Measurements from ENCODE around the gene HENMT1. TPM values are rescaled to one million over a fixed set of nuclear protein-coding genes. Genes with fewer than 3 reads are reported as not detected.
"Not testable (repeated sequence)": the region's sequence is repeated elsewhere in the genome, so short reads cannot be mapped to it uniquely, and the experiment has no call there.

Gene HENMT1
- total RNA-seq, 2 donors from 2014 or later: 9.2 to 10.3 TPM

DNA sequence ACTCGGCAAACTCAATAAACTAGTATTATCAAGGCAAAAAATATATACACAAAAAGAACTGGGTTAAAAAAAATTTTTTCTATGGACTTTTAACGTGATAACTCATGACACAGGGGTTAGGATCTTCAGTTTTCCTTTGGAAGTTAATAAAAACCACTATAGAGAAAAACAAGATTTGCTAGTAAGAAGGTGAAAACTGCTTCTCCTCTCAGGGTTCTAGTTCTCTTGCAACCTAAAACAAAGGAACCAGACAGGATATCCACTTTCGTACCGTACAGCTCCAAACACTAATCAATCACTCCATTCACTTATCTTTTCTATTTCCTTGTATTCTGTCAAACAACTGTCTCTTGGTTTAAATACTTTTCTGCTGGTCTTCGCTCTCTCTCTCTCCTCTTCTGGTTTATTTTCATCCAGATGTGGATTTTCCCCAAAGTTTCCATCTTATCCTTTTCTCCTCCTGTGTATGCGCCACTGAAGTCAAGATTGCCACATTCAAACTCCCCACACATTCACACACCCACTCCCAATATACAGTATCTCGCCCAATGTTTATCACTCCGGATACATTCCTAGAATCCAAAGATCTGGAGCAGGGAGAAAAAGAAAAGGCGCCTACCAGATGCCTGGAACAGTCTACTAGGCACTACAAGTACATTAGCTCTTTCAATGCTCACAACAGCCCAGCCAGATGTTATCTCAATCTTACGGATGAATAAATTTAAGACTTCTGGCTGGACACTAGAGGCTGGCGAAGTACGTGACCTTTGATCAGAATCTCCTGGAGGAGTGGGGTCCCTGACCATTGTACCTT lies 30.4 kb upstream of the HENMT1 start:
- no peaks in the 10 kb centered on the region for H3K9me3 ChIP-seq (ENCODE audit: control insufficient read depth, low read length, poor library complexity, severe bottlenecking)
- Mint-ChIP-seq H3K4me3 (peak overlapping the region; percentile 98), H3K27ac (peak overlapping the region; percentile 99), H3K27me3 (no peaks in the 10 kb centered on the region), H3K4me1 (peaks cover 30% of the 10 kb centered on the region), H3K36me3 (ENCODE audit: low read depth) (peaks cover 6% of the 10 kb centered on the region)
- ATAC-seq: no peak
- DNase-seq: no peak

GRCh38 chr1:108686614-108687313 lies 25.9 kb upstream of the HENMT1 start:
- Mint-ChIP-seq H3K4me3 (no peak overlapping the region), H3K4me1 (peaks cover 16% of the 10 kb centered on the region), H3K27me3 (no peaks in the 10 kb centered on the region), H3K36me3 (ENCODE audit: low read depth) (peaks cover 2% of the 10 kb centered on the region), H3K27ac (no peak overlapping the region)
- no peaks in the 10 kb centered on the region for H3K9me3 ChIP-seq (ENCODE audit: control insufficient read depth, low read length, poor library complexity, severe bottlenecking)
- no peak for ATAC-seq
- no peak for DNase-seq

DNA sequence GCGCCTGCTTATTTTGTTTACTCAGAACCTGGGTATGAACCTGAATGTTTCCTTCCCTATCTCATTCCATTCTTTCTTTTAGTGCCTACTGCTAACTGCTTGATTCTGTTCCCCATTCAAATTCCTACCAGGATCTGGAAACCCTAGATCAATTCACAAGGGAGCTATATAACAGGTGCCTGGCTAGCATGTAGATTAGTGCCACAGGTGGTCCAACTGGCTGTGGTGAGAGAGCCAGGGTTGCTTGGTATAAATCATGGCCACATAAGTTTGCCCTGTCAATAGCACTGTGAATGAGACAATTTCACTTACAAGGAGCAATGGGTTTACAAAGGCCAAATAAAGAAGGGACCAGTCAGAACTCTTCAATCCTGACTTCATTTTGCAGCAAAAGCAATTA lies 24.6 kb upstream of the HENMT1 start:
- H3K4me3 Mint-ChIP-seq: no peak overlapping the region
- ATAC-seq (no peak), DNase-seq (no peak)
- peaks cover 2% of the 10 kb centered on the region for H3K36me3 Mint-ChIP-seq (ENCODE audit: low read depth)
- H3K9me3 ChIP-seq (ENCODE audit: control insufficient read depth, low read length, poor library complexity, severe bottlenecking): no peaks in the 10 kb centered on the region
- no peak overlapping the region for H3K27ac Mint-ChIP-seq
- no peaks in the 10 kb centered on the region for H3K27me3 Mint-ChIP-seq
- H3K4me1 Mint-ChIP-seq: peaks cover 5% of the 10 kb centered on the region

- H3K9me3 ChIP-seq (ENCODE audit: control insufficient read depth, low read length, poor library complexity, severe bottlenecking); DNase-seq; H3K36me3 Mint-ChIP-seq (ENCODE audit: low read depth); H3K27ac Mint-ChIP-seq; ATAC-seq; H3K4me1 Mint-ChIP-seq; H3K4me3 Mint-ChIP-seq; H3K27me3 Mint-ChIP-seq: not testable (repeated sequence)
These were observed 20.8 kb upstream of the HENMT1 start for GRCh38 chr1:108681701-108682100.

DNA sequence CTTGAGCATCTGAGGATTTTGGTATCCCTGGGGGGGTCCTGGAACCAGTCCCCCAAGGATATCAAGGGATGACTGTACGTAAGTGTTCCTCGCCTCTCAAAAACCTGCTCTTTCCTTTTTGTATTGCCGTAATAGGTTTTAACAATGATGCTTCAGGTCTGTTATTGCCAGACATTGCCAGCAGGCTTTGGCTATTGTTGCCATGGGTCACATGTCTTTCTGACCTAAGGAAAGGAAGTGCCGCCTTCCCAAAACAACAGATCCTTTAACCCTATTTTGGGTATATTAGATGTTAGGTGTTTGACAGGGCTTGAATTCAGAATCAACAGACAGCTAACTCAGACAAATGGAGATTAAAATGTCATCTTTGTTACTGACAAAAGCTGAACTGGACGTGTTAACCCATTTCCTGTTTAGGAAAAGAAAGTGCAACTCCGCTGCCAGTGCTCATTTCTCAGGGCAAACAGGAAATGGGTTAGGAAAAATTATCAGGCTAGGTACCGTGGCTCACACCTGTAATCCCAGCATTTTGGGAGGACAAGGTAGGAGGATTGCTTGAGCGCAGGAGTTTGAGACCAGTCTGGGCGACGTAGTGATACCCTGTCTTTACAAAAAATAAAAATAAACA lies 18.8 kb upstream of the HENMT1 start:
- no peaks in the 10 kb centered on the region for H3K4me1 Mint-ChIP-seq
- peaks cover 2% of the 10 kb centered on the region for H3K36me3 Mint-ChIP-seq (ENCODE audit: low read depth)
- no peak for ATAC-seq
- H3K4me3 Mint-ChIP-seq: peak overlapping the region; percentile 31
- no peaks in the 10 kb centered on the region for H3K9me3 ChIP-seq (ENCODE audit: control insufficient read depth, low read length, poor library complexity, severe bottlenecking)
- no peak for DNase-seq
- peak overlapping the region; percentile 43 for H3K27ac Mint-ChIP-seq
- H3K27me3 Mint-ChIP-seq: no peaks in the 10 kb centered on the region

GRCh38 chr1:108678706-108679105 lies 17.8 kb upstream of the HENMT1 start:
- Mint-ChIP-seq H3K4me3 (no peak overlapping the region), H3K27ac (no peak overlapping the region), H3K36me3 (ENCODE audit: low read depth) (peaks cover 4% of the 10 kb centered on the region), H3K27me3 (no peaks in the 10 kb centered on the region), H3K4me1 (no peaks in the 10 kb centered on the region)
- no peaks in the 10 kb centered on the region for H3K9me3 ChIP-seq (ENCODE audit: control insufficient read depth, low read length, poor library complexity, severe bottlenecking)
- DNase-seq (no peak), ATAC-seq (no peak)

GRCh38 chr1:108671143-108671542 lies 10.2 kb upstream of the HENMT1 start:
- peaks cover 10% of the 10 kb centered on the region for H3K4me1 Mint-ChIP-seq
- no peak overlapping the region for H3K4me3 Mint-ChIP-seq
- peaks cover 2% of the 10 kb centered on the region for H3K36me3 Mint-ChIP-seq (ENCODE audit: low read depth)
- no peaks in the 10 kb centered on the region for H3K27me3 Mint-ChIP-seq
- no peak for DNase-seq
- H3K9me3 ChIP-seq (ENCODE audit: control insufficient read depth, low read length, poor library complexity, severe bottlenecking): no peaks in the 10 kb centered on the region
- no peak for ATAC-seq
- H3K27ac Mint-ChIP-seq: peak overlapping the region; percentile 80

DNA sequence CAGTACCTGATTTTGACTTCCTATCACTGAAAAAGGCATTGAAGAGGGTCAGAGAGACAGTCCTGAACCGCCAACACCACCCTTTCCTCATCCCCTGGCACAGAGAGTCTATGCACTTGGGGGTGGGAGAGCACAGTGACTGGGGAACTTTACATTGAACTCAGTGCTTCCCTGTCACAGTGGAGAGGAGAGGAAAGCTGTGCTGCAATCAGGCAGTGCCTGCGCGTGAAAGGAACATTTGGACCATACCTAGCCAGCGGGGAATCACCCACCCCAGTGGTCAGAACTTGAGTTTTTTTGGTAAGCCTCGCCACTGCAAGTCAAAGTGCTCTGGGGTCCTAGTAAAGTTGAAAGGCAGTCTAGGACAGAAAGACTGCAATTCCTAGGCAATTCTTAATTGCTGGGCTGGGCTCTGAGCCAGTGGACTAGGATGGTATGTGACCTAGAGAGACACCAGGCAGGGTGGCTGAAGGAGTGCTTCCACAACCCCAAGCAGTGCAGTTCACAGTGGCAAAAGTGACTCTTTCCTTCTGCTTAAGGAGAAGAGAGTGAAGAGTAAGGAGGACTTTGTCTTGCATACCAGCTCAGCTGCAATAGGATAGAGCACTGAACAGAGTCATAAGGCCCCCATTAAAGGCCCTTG lies 9.4 kb upstream of the HENMT1 start:
- H3K4me3 Mint-ChIP-seq: no peak overlapping the region
- peaks cover 2% of the 10 kb centered on the region for H3K36me3 Mint-ChIP-seq (ENCODE audit: low read depth)
- no peaks in the 10 kb centered on the region for H3K27me3 Mint-ChIP-seq
- peaks cover 10% of the 10 kb centered on the region for H3K4me1 Mint-ChIP-seq
- H3K9me3 ChIP-seq (ENCODE audit: control insufficient read depth, low read length, poor library complexity, severe bottlenecking): no peaks in the 10 kb centered on the region
- DNase-seq (no peak), ATAC-seq (no peak)
- H3K27ac Mint-ChIP-seq: no peak overlapping the region

DNA sequence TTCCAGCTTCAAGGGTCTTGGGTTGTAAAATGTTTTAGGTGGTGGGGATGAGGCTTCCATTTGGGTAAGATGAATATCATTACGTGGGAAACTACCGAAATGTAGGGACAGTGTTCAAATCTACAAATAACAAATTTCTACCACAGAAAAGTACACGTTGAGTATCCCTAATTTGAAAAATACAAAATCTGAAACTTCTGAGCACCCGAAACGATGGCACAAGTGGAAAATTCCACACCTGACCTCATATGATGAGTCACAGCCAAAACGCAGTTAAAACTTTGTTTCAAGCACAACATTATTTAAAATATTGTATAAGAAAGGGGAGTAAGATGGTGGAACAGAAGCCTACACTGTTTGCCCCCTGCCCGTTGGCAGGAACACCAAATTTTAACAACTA lies 8.8 kb upstream of the HENMT1 start:
- DNase-seq: no peak
- Mint-ChIP-seq H3K4me3 (no peak overlapping the region), H3K4me1 (peaks cover 10% of the 10 kb centered on the region)

GRCh38 chr1:108668777-108669176 lies 7.9 kb upstream of the HENMT1 start:
- no peak for DNase-seq
- no peak for ATAC-seq
- peaks cover 10% of the 10 kb centered on the region for H3K4me1 Mint-ChIP-seq
- no peaks in the 10 kb centered on the region for H3K9me3 ChIP-seq (ENCODE audit: control insufficient read depth, low read length, poor library complexity, severe bottlenecking)
- H3K4me3 Mint-ChIP-seq: no peak overlapping the region
- H3K27ac Mint-ChIP-seq: no peak overlapping the region
- H3K27me3 Mint-ChIP-seq: no peaks in the 10 kb centered on the region
- H3K36me3 Mint-ChIP-seq (ENCODE audit: low read depth): no peaks in the 10 kb centered on the region

More for the DNA sequence above, 8.8 kb upstream of the HENMT1 start:
- Mint-ChIP-seq H3K27ac (peak overlapping the region; percentile 21), H3K36me3 (ENCODE audit: low read depth) (peaks cover 2% of the 10 kb centered on the region), H3K27me3 (no peaks in the 10 kb centered on the region)
- no peak for ATAC-seq
- H3K9me3 ChIP-seq (ENCODE audit: control insufficient read depth, low read length, poor library complexity, severe bottlenecking): no peaks in the 10 kb centered on the region

DNA sequence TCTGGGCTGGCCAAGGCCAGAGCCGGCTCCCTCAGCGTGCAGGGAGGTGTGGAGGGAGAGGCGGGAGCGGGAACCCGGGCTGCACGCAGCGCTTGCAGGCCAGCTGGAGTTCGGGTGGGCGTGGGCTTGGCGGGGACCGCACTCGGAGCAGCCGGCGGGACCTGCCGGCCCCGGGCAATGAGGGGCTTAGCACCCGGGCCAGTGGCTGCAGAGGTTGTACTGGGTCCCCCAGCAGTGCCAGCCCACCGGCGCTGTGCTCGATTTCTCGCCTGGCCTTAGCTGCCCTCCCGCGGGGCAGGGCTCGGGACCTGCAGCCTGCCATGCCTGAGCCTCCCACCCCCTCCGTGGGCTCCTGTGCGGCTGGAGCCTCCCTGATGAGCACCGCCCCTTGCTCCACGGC lies 6.5 kb upstream of the HENMT1 start:
- not testable (repeated sequence) for H3K9me3 ChIP-seq (ENCODE audit: control insufficient read depth, low read length, poor library complexity, severe bottlenecking); DNase-seq; H3K27ac Mint-ChIP-seq; ATAC-seq; H3K4me3 Mint-ChIP-seq; H3K36me3 Mint-ChIP-seq (ENCODE audit: low read depth); H3K27me3 Mint-ChIP-seq
- peaks cover 13% of the 10 kb centered on the region for H3K4me1 Mint-ChIP-seq

DNA sequence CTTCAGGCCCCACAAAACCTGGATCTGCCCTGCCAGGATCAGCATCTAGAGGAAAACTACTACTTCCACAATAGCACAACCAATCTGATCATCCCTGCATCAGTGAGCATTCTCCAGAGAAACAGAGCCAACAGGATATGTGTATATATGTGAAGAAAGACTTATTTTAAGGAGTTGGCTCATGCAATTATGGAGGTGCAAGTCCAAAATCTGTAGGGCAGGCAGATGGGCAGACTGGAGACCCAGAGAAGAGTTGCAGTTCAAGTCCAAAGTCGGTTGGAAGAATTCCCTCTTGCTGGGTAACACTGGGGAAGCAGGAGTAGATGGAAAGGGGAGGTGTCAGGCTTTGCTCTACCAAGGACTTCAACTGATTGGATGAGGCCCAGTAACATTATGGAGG lies 4.9 kb upstream of the HENMT1 start:
- Mint-ChIP-seq H3K4me3 (no peak overlapping the region), H3K27me3 (no peaks in the 10 kb centered on the region), H3K36me3 (ENCODE audit: low read depth) (no peaks in the 10 kb centered on the region), H3K4me1 (peaks cover 11% of the 10 kb centered on the region), H3K27ac (no peak overlapping the region)
- H3K9me3 ChIP-seq (ENCODE audit: control insufficient read depth, low read length, poor library complexity, severe bottlenecking): no peaks in the 10 kb centered on the region
- no peak for DNase-seq
- no peak for ATAC-seq

GRCh38 chr1:108665067-108665466 lies 4.2 kb upstream of the HENMT1 start:
- Mint-ChIP-seq H3K36me3 (ENCODE audit: low read depth) (no peaks in the 10 kb centered on the region), H3K4me3 (no peak overlapping the region), H3K4me1 (peaks cover 14% of the 10 kb centered on the region), H3K27me3 (no peaks in the 10 kb centered on the region), H3K27ac (peak overlapping the region; percentile 45)
- H3K9me3 ChIP-seq (ENCODE audit: control insufficient read depth, low read length, poor library complexity, severe bottlenecking): no peaks in the 10 kb centered on the region
- DNase-seq: no peak
- no peak for ATAC-seq

All from T-helper 17 cell (primary cell).